AG04450 (cell line): Measurements from ENCODE around the gene WDR75. TPM values are rescaled to one million over a fixed set of nuclear protein-coding genes. Genes with fewer than 3 reads are reported as not detected.
A peak's percentile ranks its signal among the peaks of the same experiment; 100 is the strongest.

Experiments
- CTCF ChIA-PET: fragments of 300-600, 350-600 bp; formaldehyde crosslinking; extraction: SDS; loops from one replicate; lab custom pipeline; 2022; ENCODE audit warnings: antibody characterized with exemption, inconsistent platforms; lab: Charles Lee
- POLR2A ChIA-PET: fragments of 350-600 bp; formaldehyde crosslinking; extraction: SDS; loops from one replicate; lab custom pipeline; 2021; ENCODE audit warnings: antibody characterized with exemption, inconsistent platforms; lab: Yijun Ruan, JAX
- DNase-seq: peaks from one replicate; pipeline ENCODE4 v3.0.0-alpha.2; 2011; ENCODE audit warnings: low read depth, low spot score
- H3K27ac ChIP-seq: one replicate; pipeline ENCODE4 v1.5.1; 2012; ENCODE audit warnings: low read depth, low read length, control low read depth
- H3K27me3 ChIP-seq: one replicate; pipeline ENCODE4 v1.6.0; 2012; ENCODE audit warnings: low read length; ENCODE audit not compliant: control insufficient read depth, insufficient read depth
- H3K4me3 ChIP-seq: 2 replicates; pipeline ENCODE4 v1.5.1; 2011; ENCODE audit warnings: mild to moderate bottlenecking, low read depth, low read length, control low read depth
- H3K9me3 ChIP-seq: 2 replicates; pipeline ENCODE4 v1.5.1; 2012; ENCODE audit warnings: low read length; ENCODE audit not compliant: control insufficient read depth, insufficient read depth
- polyA plus RNA-seq: library from polyadenylated mRNA; depleted of rRNA; stranded (reverse); fragments of >200 nt; gene quantifications from 2 replicates; pipeline ENCODE4 v1.2.3, GENCODE V29; 2011; rRNA removed
- TF ChIP-seq, protein P1 (sequence below): IDR thresholded peaks from 2 replicates; pipeline ENCODE4 v1.5.1; 2011; ENCODE audit warnings: low read depth, low read length, control low read depth, inconsistent platforms

Gene WDR75
- polyA plus RNA-seq, 1 experiment = 48.0 TPM

DNA sequence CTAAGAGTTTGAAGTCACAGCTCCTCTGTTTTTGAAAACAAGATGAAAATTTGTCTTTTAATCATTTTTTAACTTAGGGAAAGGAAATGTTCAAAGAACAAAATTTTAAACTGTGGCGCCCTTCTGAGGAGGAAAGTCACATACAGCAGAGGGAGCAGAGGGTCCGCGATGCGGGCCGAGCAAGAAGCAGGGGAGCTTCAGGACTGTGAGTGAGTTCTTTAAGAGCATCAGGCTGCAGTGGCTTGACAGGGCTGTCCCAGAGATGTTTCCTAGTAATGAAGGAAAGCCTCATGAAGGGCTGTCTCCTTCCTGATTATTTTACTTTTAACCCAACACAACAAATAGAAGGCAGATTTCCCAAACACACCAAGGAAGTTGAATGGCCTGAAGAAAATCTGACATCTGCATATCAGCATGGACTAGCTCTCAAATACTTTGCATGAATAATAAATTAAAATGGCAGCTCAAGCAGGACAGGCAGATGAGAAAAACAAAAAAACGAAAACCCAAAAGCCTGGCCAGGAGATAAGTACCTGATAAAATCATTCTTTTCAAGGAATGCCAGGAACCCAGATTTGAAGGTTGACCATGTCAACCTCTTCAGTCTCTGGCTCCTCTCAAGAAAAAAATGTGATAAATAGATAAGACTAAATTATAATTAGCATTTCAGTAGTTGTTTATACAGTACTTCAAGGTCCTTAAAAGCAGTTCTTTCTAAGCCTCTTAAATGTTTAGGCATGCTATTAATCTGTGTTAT, 78.5 kb downstream of the WDR75 start:
- ChIA-PET POLR2A (no interaction called here), CTCF (interaction anchor here (0.9 kb wide), 1 partner anchor 141 kb away, joined by 3 read pairs; no protein-coding TSS in a partner anchor)
- H3K27ac ChIP-seq = no peak overlapping the region
- DNase-seq = no peak
- no peak overlapping the region for H3K4me3 ChIP-seq
- no peaks in the 10 kb centered on the region for H3K9me3 ChIP-seq
- no peaks in the 10 kb centered on the region for H3K27me3 ChIP-seq
- TF ChIP-seq, protein P1, sequence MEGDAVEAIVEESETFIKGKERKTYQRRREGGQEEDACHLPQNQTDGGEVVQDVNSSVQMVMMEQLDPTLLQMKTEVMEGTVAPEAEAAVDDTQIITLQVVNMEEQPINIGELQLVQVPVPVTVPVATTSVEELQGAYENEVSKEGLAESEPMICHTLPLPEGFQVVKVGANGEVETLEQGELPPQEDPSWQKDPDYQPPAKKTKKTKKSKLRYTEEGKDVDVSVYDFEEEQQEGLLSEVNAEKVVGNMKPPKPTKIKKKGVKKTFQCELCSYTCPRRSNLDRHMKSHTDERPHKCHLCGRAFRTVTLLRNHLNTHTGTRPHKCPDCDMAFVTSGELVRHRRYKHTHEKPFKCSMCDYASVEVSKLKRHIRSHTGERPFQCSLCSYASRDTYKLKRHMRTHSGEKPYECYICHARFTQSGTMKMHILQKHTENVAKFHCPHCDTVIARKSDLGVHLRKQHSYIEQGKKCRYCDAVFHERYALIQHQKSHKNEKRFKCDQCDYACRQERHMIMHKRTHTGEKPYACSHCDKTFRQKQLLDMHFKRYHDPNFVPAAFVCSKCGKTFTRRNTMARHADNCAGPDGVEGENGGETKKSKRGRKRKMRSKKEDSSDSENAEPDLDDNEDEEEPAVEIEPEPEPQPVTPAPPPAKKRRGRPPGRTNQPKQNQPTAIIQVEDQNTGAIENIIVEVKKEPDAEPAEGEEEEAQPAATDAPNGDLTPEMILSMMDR = no peak

GRCh38 chr2:189521699-189522434, 80.6 kb downstream of the WDR75 start:
- Histone ChIP-seq H3K4me3 (no peak overlapping the region), H3K9me3 (no peaks in the 10 kb centered on the region), H3K27me3 (no peaks in the 10 kb centered on the region), H3K27ac (no peak overlapping the region)
- peak; percentile 23 for DNase-seq
- TF ChIP-seq, protein P1 = no peak
- ChIA-PET CTCF (no interaction called here), POLR2A (interaction anchor here (1.0 kb wide), 1 partner anchor 38 kb away, joined by 5 read pairs; no protein-coding TSS in a partner anchor)

DNA sequence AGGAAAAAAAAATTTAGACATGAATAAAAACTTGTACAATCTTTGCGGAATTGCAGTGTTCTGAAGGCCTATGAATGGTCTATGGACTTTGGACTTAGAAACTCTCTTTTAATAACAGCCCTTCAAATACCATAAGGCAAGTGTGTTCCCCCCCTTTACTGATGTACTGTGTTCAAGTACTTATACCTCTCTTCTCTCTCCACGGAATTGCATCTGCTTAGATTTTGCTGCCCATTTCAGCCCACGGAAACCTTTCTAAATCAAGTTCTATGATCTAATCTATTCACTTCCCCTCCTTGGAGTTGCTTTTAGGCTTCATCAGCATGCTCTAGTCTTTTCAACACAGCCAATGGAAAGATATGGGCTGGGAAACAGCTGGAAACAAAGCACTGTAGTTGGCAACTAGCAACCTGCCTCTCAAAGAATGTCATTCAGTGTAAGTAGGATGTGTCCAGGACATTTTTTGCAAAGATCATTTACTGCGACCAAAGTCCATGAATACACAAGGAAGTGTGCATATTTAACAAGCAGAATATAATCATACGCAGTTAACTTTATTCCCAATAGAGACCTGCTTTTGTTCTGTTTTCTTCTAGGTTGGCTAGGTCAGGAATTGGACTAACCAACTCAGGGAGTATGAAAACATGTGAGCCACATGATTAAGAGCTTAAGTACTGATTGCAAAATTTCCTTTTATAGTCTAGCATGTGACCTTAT, 81.3 kb downstream of the WDR75 start:
- CTCF ChIA-PET = no interaction called here
- H3K9me3 ChIP-seq = no peaks in the 10 kb centered on the region
- H3K27ac ChIP-seq = no peak overlapping the region
- TF ChIP-seq, protein P1 = no peak
- POLR2A ChIA-PET = interaction anchor here (1.0 kb wide), 1 partner anchor 37 kb away, joined by 5 read pairs; no protein-coding TSS in a partner anchor
- DNase-seq = no peak
- no peak overlapping the region for H3K4me3 ChIP-seq
- H3K27me3 ChIP-seq = no peaks in the 10 kb centered on the region

GRCh38 chr2:189524746-189525145, 83.5 kb downstream of the WDR75 start:
- DNase-seq = no peak
- no peaks in the 10 kb centered on the region for H3K27me3 ChIP-seq
- TF ChIP-seq, protein P1 = no peak
- H3K27ac ChIP-seq = no peak overlapping the region
- ChIA-PET POLR2A (no interaction called here), CTCF (no interaction called here)
- H3K9me3 ChIP-seq = no peaks in the 10 kb centered on the region
- no peak overlapping the region for H3K4me3 ChIP-seq

Other genes starting within 250 kb of the WDR75 start
- gene SLC40A1, start 139.3 kb downstream of the WDR75 start, polyA plus RNA-seq = 5.2 and 5.4 TPM in 2 replicates
- 38.3 and 50.1 TPM in 2 replicates for gene ASNSD1, start 220.0 kb downstream of the WDR75 start, polyA plus RNA-seq
- 1.9 and 3.5 TPM in 2 replicates for gene ANKAR, start 233.2 kb downstream of the WDR75 start, polyA plus RNA-seq